GM18951 (cell line): Measurements from ENCODE around the gene UBAC2.

Experiments used
- POLR2A ChIP-seq: IDR thresholded peaks from 4 replicates; pipeline ENCODE4 v1.6.1; 2011; ENCODE audit warnings: mild to moderate bottlenecking; ENCODE audit not compliant: insufficient read length, insufficient read depth; ENCODE audit errors: extremely low read depth
- in situ Hi-C: fragments of 300-500 bp; cut with MboI; formaldehyde crosslinking; loops from one replicate; pipeline ENCODE4 v1.12.0; 2022; ENCODE audit warnings: low sequenced_read_pairs, mixed read lengths, inconsistent platforms; ENCODE audit not compliant: unreplicated experiment

Gene UBAC2

DNA sequence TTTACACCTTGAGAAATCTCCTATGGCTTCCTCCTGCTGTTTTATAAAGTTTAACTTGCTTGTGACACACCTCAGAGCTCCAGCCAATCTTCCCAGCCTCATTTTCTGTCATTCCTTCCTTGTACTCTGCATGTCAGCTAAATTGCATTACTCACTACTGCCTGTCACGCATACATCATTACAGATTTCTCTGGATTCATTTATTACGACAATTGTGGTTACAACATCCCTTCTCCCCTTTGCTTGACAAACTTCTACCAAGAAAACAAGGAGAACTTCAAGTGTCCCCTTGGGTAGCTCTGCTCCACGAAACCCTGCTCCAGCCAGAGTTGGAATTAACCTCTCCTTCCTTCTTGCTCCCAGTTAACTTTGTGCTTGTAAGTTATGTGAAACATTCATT, 79.5 kb downstream of the UBAC2 start:
- no peak for TF ChIP-seq POLR2A
- in situ Hi-C loops: loop anchor here (10.0 kb wide), 1 partner anchor 95 kb away; no protein-coding TSS in a partner anchor

DNA sequence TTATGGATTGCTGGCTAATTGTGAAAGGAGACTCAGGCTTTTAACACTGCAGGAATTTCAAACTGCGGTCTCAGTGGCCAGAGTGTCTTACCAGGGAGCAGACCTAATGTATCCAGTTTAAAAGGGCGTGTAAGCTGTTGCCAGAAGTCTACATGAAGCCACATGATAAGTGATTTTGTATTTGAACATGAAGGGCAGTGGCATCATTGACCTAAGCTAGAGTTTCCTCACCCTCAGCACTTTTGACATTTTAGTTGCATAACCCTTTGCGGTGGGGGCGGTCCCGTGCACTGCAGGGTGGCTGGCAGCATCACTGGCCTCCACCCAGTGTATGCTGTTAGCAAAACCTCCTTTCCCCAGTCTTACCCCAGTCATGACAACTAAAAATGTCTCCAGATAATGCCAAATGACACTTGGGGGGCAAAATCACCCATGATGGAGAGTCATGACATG, 81.2 kb downstream of the UBAC2 start:
- TF ChIP-seq POLR2A: no peak
- in situ Hi-C loops: loop anchor here (10.0 kb wide), 1 partner anchor 93 kb away; no protein-coding TSS in a partner anchor

DNA sequence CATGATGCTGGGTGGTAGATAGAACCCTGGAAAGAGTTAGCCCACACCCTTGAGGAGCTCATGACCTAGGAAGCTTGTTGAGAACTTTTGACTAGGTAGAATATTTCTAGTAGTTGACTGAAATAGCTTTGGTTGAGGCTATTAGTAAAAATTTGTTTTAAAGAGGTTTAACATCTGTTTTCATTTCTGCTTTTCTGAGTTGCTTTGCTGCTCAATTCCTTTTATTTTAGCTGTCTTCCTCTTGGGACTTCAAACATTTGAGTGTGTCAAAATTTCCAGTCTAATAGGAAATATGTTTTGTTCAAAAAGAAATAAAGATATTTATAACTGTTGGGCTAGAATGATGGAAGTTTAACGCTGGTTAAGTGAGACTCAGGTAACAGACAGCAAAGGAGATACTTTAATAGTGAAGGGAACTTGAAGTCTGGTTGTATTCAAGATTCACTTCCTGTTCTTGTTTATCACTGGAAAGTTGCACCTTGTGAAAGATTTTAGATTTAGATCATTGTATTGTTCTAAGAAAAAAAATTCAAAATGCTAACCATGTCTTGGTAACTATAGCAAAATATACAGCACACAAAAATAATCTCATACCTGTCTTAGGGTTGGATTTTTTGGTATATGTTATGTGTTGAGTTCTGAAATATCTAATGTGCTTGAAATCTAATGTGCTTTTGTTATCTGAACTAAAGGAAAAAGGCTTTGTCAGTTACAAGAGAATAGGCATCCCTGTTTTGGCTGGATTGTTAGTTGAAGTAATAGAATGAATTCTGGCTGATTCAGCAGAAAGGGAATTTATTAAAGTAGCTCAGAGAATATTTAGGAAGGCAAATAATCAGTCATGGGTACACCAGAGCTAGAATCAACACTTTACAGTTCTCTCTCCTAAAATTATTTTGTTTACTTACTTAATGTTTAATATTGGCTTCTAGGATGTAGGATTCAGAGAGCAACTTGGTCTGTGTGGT, 81.9 kb downstream of the UBAC2 start:
- no peak for TF ChIP-seq POLR2A
- in situ Hi-C loops: loop anchor here (10.0 kb wide), 1 partner anchor 92 kb away; no protein-coding TSS in a partner anchor

DNA sequence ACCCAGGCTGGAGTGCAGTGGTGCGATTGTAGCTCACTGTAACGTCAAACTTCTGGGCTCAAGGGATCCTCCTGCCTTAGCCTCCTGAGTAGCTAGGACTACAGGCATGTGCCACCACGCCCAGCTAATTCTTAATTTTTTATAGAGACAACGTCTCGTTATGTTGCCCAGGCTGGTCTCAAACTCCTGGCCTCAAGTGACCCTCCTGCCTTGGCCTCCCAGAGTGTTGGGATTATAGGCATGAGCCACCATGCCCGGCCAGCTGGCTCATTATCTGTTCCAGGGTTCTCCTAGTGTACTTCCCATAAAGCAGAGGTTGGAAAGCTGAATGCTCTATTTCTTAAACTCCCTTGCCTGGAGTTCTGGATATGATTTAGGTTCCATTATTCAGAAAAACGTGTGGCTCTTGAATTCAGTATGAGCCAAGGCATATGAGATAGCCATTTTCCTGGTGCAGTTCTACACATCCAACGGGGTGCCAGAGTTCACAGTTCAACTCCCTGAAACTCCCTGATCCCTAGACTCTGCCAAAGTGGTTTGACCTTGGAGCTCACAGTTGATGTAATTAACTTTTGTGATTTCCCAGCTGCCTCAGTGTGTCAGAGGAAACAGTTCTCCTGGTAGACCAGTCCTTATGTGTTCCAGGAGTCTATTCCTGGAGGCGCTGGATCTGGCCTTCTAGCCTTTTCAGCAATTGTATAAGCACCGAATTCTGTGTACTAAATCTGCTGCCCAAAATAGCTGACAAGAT, 85.0 kb downstream of the UBAC2 start:
- no peak for TF ChIP-seq POLR2A
- in situ Hi-C loops: loop anchor here (10.0 kb wide), 1 partner anchor 89 kb away; no protein-coding TSS in a partner anchor

DNA sequence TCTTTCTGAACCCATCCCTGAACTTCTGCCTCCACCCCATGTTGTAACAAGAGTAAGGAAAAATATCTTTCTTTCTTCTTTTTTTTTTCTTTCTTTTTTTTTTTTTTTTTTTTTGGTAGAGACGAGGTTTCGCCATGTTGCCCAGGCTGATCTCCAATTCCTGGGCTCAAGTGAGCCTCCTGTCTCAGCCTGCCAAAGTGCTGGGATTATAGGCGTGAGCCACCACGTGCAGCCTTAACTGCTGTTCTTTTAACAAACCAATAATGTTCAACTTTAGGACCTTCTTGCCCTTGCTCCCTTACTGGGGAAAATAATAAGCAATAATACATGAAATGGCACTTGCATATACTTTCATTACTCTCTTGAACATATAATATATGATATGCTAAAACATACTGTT, 86.9 kb downstream of the UBAC2 start:
- in situ Hi-C loops: loop anchor here (10.0 kb wide), 1 partner anchor 87 kb away; no protein-coding TSS in a partner anchor
- no peak for TF ChIP-seq POLR2A

DNA sequence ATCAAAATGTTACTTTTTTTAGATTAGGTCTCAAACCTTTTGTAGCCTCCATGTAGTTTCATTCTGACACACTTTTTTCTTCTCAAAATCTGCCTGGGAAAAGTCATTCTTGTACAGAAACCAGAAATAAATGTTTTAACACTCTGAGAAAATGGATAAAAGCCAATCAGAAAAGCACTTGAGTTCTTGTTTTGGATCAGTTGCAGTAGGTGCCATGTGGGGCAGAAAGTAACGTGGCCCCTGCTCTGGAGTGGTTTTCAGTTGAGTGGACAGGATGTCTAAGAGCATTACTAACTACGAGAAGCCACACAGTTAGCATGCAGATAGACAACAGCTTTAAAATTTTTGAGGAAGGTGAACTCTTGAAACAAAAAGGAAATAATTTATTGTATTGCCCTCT, 87.4 kb downstream of the UBAC2 start:
- in situ Hi-C loops: loop anchor here (10.0 kb wide), 1 partner anchor 87 kb away; no protein-coding TSS in a partner anchor
- TF ChIP-seq POLR2A: no peak

DNA sequence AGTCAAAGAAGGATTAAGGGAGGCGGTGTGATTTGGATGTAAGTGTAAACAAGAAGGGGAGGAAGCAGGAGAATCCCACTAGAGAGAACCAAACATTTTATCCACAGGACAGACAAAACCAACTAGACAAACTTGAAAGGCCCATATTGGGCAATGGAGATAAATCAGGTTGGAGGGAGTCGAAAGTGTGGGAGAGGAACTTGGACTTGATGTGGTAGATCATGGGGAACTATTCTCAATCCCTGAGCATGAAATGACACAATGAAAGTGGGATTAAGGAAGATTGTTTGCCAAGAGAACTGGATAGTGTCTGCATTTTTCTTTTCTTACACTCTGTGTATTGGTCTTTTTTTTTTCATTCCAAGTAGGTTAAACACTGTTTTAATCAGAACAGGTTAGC, 88.6 kb downstream of the UBAC2 start:
- no peak for TF ChIP-seq POLR2A
- in situ Hi-C loops: loop anchor here (10.0 kb wide), 1 partner anchor 86 kb away; no protein-coding TSS in a partner anchor

DNA sequence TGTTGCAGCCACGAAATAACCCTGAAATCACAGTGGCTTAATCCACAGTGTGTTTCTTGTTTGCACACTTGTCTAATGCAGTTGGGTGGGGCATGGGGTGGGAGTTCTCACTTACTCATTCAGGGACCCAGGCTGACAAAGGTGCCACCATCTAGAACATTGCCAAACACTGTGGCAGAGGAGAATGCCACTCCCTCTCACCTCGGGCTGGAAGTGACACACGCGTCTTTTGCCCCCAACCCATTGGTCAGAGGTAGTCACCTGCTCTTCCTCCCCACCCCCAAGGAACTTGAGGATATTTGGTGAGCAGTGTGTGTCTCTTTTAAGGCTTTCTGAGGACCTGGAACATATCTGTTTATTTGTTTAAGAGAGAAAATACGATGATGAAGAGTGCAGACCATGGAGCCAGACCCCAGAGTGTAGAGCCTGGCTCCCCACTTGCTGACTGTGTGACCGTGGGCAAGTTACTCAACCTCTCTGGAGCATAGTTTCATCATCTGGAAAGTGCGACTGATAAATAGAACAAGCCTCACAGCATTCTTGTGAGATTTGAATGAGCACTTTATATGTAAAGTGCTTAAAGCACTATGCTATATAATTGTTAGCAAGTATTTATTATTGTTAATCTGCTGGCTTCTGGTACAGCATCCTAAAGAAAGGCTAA, 89.2 kb downstream of the UBAC2 start:
- TF ChIP-seq POLR2A: no peak
- in situ Hi-C loops: loop anchor here (10.0 kb wide), 1 partner anchor 85 kb away; no protein-coding TSS in a partner anchor

DNA sequence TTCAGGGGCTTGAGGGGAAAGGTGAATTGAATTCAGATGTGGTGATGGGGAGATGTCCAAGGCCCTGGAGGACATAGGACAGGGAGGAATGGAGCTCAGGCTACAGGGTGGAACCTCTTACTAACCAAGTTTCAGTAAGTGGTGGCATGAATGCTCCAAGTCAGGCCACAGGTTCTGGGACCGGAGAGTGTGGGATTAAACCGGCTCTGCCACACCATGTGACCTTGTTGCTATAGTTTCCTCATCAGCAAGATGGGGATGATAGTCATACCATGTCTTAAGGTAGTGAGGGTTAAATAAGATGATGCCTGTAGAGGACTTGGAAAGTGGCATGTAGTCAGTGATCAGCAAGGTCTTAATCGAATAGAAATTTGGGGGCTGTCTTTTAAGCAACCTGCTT, 90.2 kb downstream of the UBAC2 start:
- in situ Hi-C loops: no loop called here
- TF ChIP-seq POLR2A: no peak

DNA sequence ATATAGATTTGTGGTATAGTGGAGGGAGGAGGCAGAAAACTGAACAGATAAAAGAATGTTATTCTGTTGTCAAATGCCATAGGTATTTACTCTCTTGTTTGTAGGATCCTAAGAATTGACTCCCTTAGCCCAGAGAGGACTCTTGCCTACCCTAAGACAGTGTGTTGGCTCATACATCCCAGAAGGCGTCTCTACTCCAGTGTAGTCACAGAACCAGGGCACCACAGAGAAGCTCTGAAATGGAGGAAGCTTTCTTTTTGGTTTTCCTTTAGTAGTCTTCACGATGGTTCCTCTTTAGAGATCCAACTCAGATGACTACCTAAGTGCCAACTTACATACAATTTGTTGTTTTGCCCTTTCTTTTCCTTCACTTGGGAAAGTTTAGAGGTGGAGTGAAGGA, 92.5 kb downstream of the UBAC2 start:
- TF ChIP-seq POLR2A: no peak

DNA sequence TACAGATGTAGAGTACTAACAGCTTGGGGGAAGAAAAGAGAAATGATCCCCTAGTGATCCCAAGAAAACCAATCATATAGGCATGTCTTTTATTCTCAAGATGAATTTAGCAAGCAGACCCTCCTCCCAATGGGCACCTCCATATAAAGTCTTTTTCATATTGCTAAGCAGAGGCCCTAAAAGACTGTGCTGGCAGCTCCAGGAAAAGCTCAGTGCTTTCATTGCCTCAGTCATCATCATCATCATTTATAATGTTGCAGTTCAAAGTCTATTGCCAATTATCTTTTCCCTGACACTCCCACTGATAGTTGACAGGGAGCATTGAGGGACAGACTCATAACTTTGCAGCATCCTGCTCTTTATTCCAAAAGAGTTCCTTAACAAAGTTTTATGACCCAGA, 93.5 kb downstream of the UBAC2 start:
- no peak for TF ChIP-seq POLR2A
- in situ Hi-C loops: no loop called here

More for the DNA sequence above, 92.5 kb downstream of the UBAC2 start:
- in situ Hi-C loops: no loop called here

DNA sequence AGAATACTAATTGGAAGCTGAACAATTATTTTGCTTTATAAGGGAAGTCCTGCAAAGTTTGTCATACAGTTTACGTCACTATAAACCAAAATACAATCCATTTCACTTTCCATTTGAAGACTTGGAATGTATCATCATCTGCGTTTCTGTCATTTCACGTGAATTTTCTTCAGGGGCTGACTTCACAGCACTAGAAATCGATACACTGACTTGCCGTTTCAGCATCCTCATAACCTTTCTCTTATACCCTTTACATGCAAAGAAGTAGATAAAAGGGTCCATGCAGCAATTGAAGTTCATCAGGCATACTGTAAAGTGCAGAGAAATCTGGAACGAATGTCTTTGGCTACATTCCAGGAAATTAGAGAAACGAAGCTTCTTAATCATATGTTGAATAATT, 94.3 kb downstream of the UBAC2 start:
- no peak for TF ChIP-seq POLR2A
- in situ Hi-C loops: no loop called here
